Kidney (tissue), 14 donors: ENCODE results near the gene GSTM5. TPM values are rescaled to one million over a fixed set of nuclear protein-coding genes. Genes with fewer than 3 reads are reported as not detected.
A peak's percentile ranks its signal among the peaks of the same experiment; 100 is the strongest.

Experiments
- DNase-seq, 5 donors: peaks; one replicate each; pipeline ENCODE4 v3.0.0-alpha.2; 2013 to 2020
- FAIRE-seq: peaks from 2 replicates; lab custom pipeline; 2012; peaks lifted over from hg19 to GRCh38; lab: Jason Lieb, UNC
- H3K27ac ChIP-seq, 2 donors: one replicate each; pipeline ENCODE4 v1.7.0; 2013; ENCODE audit warnings: low read depth in 2 of 2, low read length in 2 of 2, inconsistent platforms in 1 of 2
- H3K27me3 ChIP-seq: one replicate; pipeline ENCODE4 v1.7.1; 2013; ENCODE audit warnings: low read length, inconsistent platforms; ENCODE audit not compliant: control insufficient read depth, insufficient read depth
- H3K36me3 ChIP-seq, 3 donors: one replicate each; pipeline versions ENCODE4 v1.7.0 to v1.7.1; 2013; ENCODE audit warnings: low read length in 3 of 3, control low read depth in 1 of 3, inconsistent platforms in 1 of 3; ENCODE audit not compliant: insufficient read depth in 3 of 3, control insufficient read depth in 2 of 3
- H3K4me1 ChIP-seq, 3 donors: one replicate each; pipeline versions ENCODE4 v1.7.0 to v1.7.1; 2013; ENCODE audit warnings: low read length in 3 of 3, inconsistent platforms in 1 of 3, low read depth in 1 of 3; ENCODE audit not compliant: control insufficient read depth in 2 of 3, insufficient read depth in 2 of 3
- H3K4me3 ChIP-seq, 3 donors: one replicate each; pipeline versions ENCODE4 v1.7.0 to v1.8.1; 2013; ENCODE audit warnings: low read length in 3 of 3, control low read depth in 1 of 3, inconsistent platforms in 1 of 3
- H3K9ac ChIP-seq, 3 donors: one replicate each; pipeline versions ENCODE4 v1.7.0 to v1.7.1; 2013; ENCODE audit warnings: low read length in 3 of 3, control low read depth in 1 of 3, inconsistent platforms in 1 of 3
- H3K9me3 ChIP-seq, 3 donors: one replicate each; pipeline versions ENCODE4 v1.7.0 to v1.7.1; 2013; ENCODE audit warnings: low read length in 3 of 3, control low read depth in 1 of 3, inconsistent platforms in 1 of 3; ENCODE audit not compliant: control insufficient read depth in 2 of 3, insufficient read depth in 1 of 3
- CTCF ChIP-seq: IDR thresholded peaks from 3 replicates; pipeline ENCODE4 v1.5.1; 2012; ENCODE audit warnings: mild to moderate bottlenecking, moderate library complexity, borderline replicate concordance; ENCODE audit not compliant: insufficient read depth; ENCODE audit errors: extremely low read depth
- intact Hi-C: fragments of 100-400 bp; cut with DNase I; formaldehyde crosslinking; loops from one replicate; pipeline ENCODE4 v1.11.1; 2022
- polyA plus RNA-seq: library from polyadenylated mRNA; stranded (reverse); fragments of 350-450 nt; fragmentation: Illumina TruSeq; extraction: RNeasy Lipid Tissue Mini Kit (QIAGEN cat#74804); gene quantifications from one replicate; pipeline ENCODE4 v1.2.3, GENCODE V29; 2014; ENCODE audit warnings: low read depth, low replicate concordance; ENCODE audit not compliant: insufficient read depth
- total RNA-seq: library from RNA; stranded (reverse); fragmentation: NEBNext Ultra II Directional; extraction: Animal tissue kit (Norgen Biotek cat#: 25700); gene quantifications from one replicate; pipeline ENCODE4 v1.2.1, GENCODE V29; 2021
- donor health status: control.
- donor health status: control.
- donor health status: control.
- donor health status: control.
- donor health status: control.
- donor health status: DM: yes; HTN: yes; CAD: no.
- donor health status: Normal renal cell carcinoma (clear cell type).

The GSTM5 gene
- total and polyA plus RNA-seq, 2 donors from 2014 or later = 4.2 to 9.1 TPM

GRCh38 chr1:109757936-109758786 lies 46.1 kb downstream of the GSTM5 start:
- no peak for TF ChIP-seq CTCF
- Histone ChIP-seq H3K27ac (no peak overlapping the region), H3K9ac (no peak overlapping the region), H3K9me3 (no peaks in the 10 kb centered on the region), H3K4me3 (no peak overlapping the region), H3K36me3 (no peaks in the 10 kb centered on the region), H3K27me3 (no peaks in the 10 kb centered on the region), H3K4me1 (peaks cover 0 to 3% (median 0%) of the 10 kb centered on the region in 3 donors)
- FAIRE-seq (no peak), DNase-seq (peak in 1 of 5 donors; percentile 25)
- intact Hi-C loops = no loop called here

GRCh38 chr1:109759513-109760334 lies 47.7 kb downstream of the GSTM5 start:
- H3K27ac ChIP-seq = no peak overlapping the region
- no peak for TF ChIP-seq CTCF
- no peak overlapping the region for H3K4me3 ChIP-seq
- DNase-seq = peak in 1 of 5 donors; percentile 28
- intact Hi-C loops = no loop called here
- H3K9me3 ChIP-seq = no peaks in the 10 kb centered on the region
- no peak for FAIRE-seq
- no peak overlapping the region for H3K9ac ChIP-seq
- peaks cover 0 to 6% (median 0%) of the 10 kb centered on the region in 3 donors for H3K4me1 ChIP-seq
- no peaks in the 10 kb centered on the region for H3K36me3 ChIP-seq
- no peaks in the 10 kb centered on the region for H3K27me3 ChIP-seq

- Histone ChIP-seq H3K27me3 (no peaks in the 10 kb centered on the region), H3K27ac (no peak overlapping the region), H3K4me1 (peaks cover 0 to 6% (median 0%) of the 10 kb centered on the region in 3 donors), H3K4me3 (no peak overlapping the region), H3K9ac (no peak overlapping the region), H3K36me3 (no peaks in the 10 kb centered on the region), H3K9me3 (no peaks in the 10 kb centered on the region)
- DNase-seq (peak in 2 of 5 donors; percentile 20 to 52), FAIRE-seq (no peak)
- intact Hi-C loops = no loop called here
- TF ChIP-seq CTCF = no peak
Measured at GRCh38 chr1:109760581-109761226, 48.7 kb downstream of the GSTM5 start.
